Esophagus muscularis mucosa (tissue), 4 donors: ENCODE results near the gene DNAH14.

Experiments
- EP300 ChIP-seq: sonication (generic); formaldehyde crosslinking; IDR thresholded peaks from one replicate; pipeline ENCODE4 v1.6.1; 2017; ENCODE audit warnings: antibody characterized with exemption
- POLR2A ChIP-seq: fragments of 450-650 bp; IDR thresholded peaks from one replicate; pipeline ENCODE4 v1.6.1; 2017; ENCODE audit warnings: antibody characterized with exemption, moderate library complexity, mild to moderate bottlenecking, low read depth
- POLR2AphosphoS5 ChIP-seq, 2 donors: sonication (generic); formaldehyde crosslinking; IDR thresholded peaks; one replicate each; pipeline ENCODE4 v1.6.1; 2017; ENCODE audit warnings: antibody characterized with exemption in 2 of 2
- TF ChIP-seq, protein P1 (sequence below), 3 experiments: fragments of 200-600 bp in 2 of 3; fragments of 450-650 bp in 1 of 3; sonication (generic) in 2 of 3; IDR thresholded peaks; one replicate each; pipeline ENCODE4 v1.5.1; 2017 to 2019; ENCODE audit warnings: antibody characterized with exemption in 3 of 3, mild to moderate bottlenecking in 2 of 3, moderate library complexity in 1 of 3

GRCh38 chr1:225373155-225373554, 443.7 kb downstream of the DNAH14 start:
- TF ChIP-seq, protein P1, sequence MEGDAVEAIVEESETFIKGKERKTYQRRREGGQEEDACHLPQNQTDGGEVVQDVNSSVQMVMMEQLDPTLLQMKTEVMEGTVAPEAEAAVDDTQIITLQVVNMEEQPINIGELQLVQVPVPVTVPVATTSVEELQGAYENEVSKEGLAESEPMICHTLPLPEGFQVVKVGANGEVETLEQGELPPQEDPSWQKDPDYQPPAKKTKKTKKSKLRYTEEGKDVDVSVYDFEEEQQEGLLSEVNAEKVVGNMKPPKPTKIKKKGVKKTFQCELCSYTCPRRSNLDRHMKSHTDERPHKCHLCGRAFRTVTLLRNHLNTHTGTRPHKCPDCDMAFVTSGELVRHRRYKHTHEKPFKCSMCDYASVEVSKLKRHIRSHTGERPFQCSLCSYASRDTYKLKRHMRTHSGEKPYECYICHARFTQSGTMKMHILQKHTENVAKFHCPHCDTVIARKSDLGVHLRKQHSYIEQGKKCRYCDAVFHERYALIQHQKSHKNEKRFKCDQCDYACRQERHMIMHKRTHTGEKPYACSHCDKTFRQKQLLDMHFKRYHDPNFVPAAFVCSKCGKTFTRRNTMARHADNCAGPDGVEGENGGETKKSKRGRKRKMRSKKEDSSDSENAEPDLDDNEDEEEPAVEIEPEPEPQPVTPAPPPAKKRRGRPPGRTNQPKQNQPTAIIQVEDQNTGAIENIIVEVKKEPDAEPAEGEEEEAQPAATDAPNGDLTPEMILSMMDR (IDR thresholded peaks at IDR 0.05), result no peak
- no peak for TF ChIP-seq POLR2AphosphoS5 (IDR thresholded peaks at IDR 0.05)
- TF ChIP-seq POLR2A, result no peak
- TF ChIP-seq EP300, result no peak
